H9 (cell line): ENCODE data around the gene COL27A1. TPM values are rescaled to one million over a fixed set of nuclear protein-coding genes. Genes with fewer than 3 reads are reported as not detected.

Source experiments
- DNase-seq: peaks from one replicate; pipeline ENCODE4 v3.0.0-alpha.2; 2017
- H2AFZ ChIP-seq: one replicate; pipeline ENCODE4 v1.6.1; 2013; ENCODE audit warnings: mild to moderate bottlenecking, low read length, control low read depth, moderate library complexity
- H2AK5ac ChIP-seq: 2 replicates; pipeline ENCODE4 v1.6.1; 2013; ENCODE audit warnings: low read length, control low read depth, mixed read lengths; ENCODE audit not compliant: insufficient read length
- H2BK120ac ChIP-seq: one replicate; pipeline ENCODE4 v1.6.1; 2013; ENCODE audit warnings: low read depth, mild to moderate bottlenecking, low read length, control low read depth, inconsistent platforms; ENCODE audit not compliant: poor library complexity, severe bottlenecking
- H2BK12ac ChIP-seq: 2 replicates; pipeline ENCODE4 v1.6.1; 2013; ENCODE audit warnings: low read length, control low read depth, mixed read lengths, low read depth; ENCODE audit not compliant: insufficient read length
- H2BK15ac ChIP-seq: 2 replicates; pipeline ENCODE4 v1.6.1; 2013; ENCODE audit warnings: low read depth, low read length, control low read depth
- H2BK20ac ChIP-seq: one replicate; pipeline ENCODE4 v1.6.1; 2013; ENCODE audit warnings: low read depth, mild to moderate bottlenecking, low read length, control low read depth, inconsistent platforms; ENCODE audit not compliant: poor library complexity, severe bottlenecking
- H2BK5ac ChIP-seq: 2 replicates; pipeline ENCODE4 v1.6.1; 2013; ENCODE audit warnings: low read length, control low read depth, mixed read lengths; ENCODE audit not compliant: insufficient read length
- H3K14ac ChIP-seq: 2 replicates; pipeline ENCODE4 v1.6.1; 2013; ENCODE audit warnings: low read length, control low read depth; ENCODE audit not compliant: insufficient read depth
- H3K18ac ChIP-seq: 2 replicates; pipeline ENCODE4 v1.6.1; 2013; ENCODE audit warnings: low read depth, mild to moderate bottlenecking, mixed read lengths, low read length, control low read depth; ENCODE audit not compliant: insufficient read length
- H3K23ac ChIP-seq: 2 replicates; pipeline ENCODE4 v1.6.1; 2013; ENCODE audit warnings: low read length, control low read depth, mixed read lengths, low read depth; ENCODE audit not compliant: insufficient read length
- H3K23me2 ChIP-seq: 2 replicates; pipeline ENCODE4 v1.6.1; 2013; ENCODE audit warnings: low read depth, mild to moderate bottlenecking, mixed read lengths, low read length, control low read depth; ENCODE audit not compliant: insufficient read length, poor library complexity, severe bottlenecking
- H3K27ac ChIP-seq: 2 replicates; pipeline ENCODE4 v1.5.1; 2013; ENCODE audit warnings: low read length, control low read depth, mixed read lengths, low read depth; ENCODE audit not compliant: insufficient read length
- H3K27me3 ChIP-seq: 2 replicates; pipeline ENCODE4 v1.6.1; 2013; ENCODE audit warnings: low read length, control low read depth, inconsistent platforms; ENCODE audit not compliant: insufficient read depth
- H3K4ac ChIP-seq: 2 replicates; pipeline ENCODE4 v1.6.1; 2013; ENCODE audit warnings: low read depth, mild to moderate bottlenecking, control low read depth, inconsistent platforms, low read length, moderate library complexity
- H3K4me1 ChIP-seq: 2 replicates; pipeline ENCODE4 v1.6.1; 2013; ENCODE audit warnings: low read length, control low read depth, inconsistent platforms; ENCODE audit not compliant: insufficient read depth
- H3K4me2 ChIP-seq: 2 replicates; pipeline ENCODE4 v1.6.1; 2013; ENCODE audit warnings: low read length, control low read depth, mixed read lengths; ENCODE audit not compliant: insufficient read length, insufficient read depth
- H3K56ac ChIP-seq: 2 replicates; pipeline ENCODE4 v1.6.1; 2013; ENCODE audit warnings: low read depth, mild to moderate bottlenecking, mixed read lengths, low read length, control low read depth; ENCODE audit not compliant: insufficient read length
- H3K79me1 ChIP-seq: 2 replicates; pipeline ENCODE4 v1.6.1; 2013; ENCODE audit warnings: low read depth, mild to moderate bottlenecking, moderate library complexity, low read length, control low read depth, inconsistent platforms; ENCODE audit not compliant: insufficient read depth, poor library complexity, severe bottlenecking
- H3K79me2 ChIP-seq: 2 replicates; pipeline ENCODE4 v1.6.1; 2013; ENCODE audit warnings: low read length, control low read depth, inconsistent platforms; ENCODE audit not compliant: insufficient read depth
- H3K9ac ChIP-seq: 2 replicates; pipeline ENCODE4 v1.6.1; 2013; ENCODE audit warnings: low read length, control low read depth, mixed read lengths; ENCODE audit not compliant: insufficient read length; ENCODE audit errors: extremely low read depth
- H3K9me3 ChIP-seq: one replicate; pipeline ENCODE4 v1.6.1; 2013; ENCODE audit warnings: low read depth, low read length, inconsistent platforms; ENCODE audit not compliant: control insufficient read depth
- H3T11ph ChIP-seq: one replicate; pipeline ENCODE4 v1.6.1; 2013; ENCODE audit warnings: mild to moderate bottlenecking, low read length, control low read depth, inconsistent platforms
- H4K20me1 ChIP-seq: one replicate; pipeline ENCODE4 v1.6.1; 2013; ENCODE audit not compliant: control insufficient read depth, insufficient read length, insufficient read depth
- H4K5ac ChIP-seq: 2 replicates; pipeline ENCODE4 v1.6.1; 2013; ENCODE audit warnings: low read depth, mild to moderate bottlenecking, mixed read lengths, low read length, control low read depth; ENCODE audit not compliant: insufficient read length
- H4K8ac ChIP-seq: replicated peaks from 2 replicates; pipeline ENCODE4 v1.6.1; 2013; ENCODE audit warnings: low read length, control low read depth, mixed read lengths, low read depth; ENCODE audit not compliant: insufficient read length
- H4K91ac ChIP-seq: 2 replicates; pipeline ENCODE4 v1.6.1; 2013; ENCODE audit warnings: low read depth, mild to moderate bottlenecking, moderate library complexity, mixed read lengths, low read length, control low read depth; ENCODE audit not compliant: insufficient read length
- H3K27ac Mint-ChIP-seq, 3 experiments: 2 replicates in 2 of 3; 3 replicates in 1 of 3; pipeline ENCODE4 v1.8.0; 2020 to 2021; ENCODE audit warnings: mixed read lengths in 3 of 3, mild to moderate bottlenecking in 1 of 3, moderate library complexity in 1 of 3
- H3K27me3 Mint-ChIP-seq: 2 replicates; pipeline ENCODE4 v1.8.0; 2021; ENCODE audit warnings: low read depth, mild to moderate bottlenecking, moderate library complexity, mixed read lengths
- H3K36me3 Mint-ChIP-seq, 3 experiments: 2 replicates in 2 of 3; 3 replicates in 1 of 3; pipeline ENCODE4 v1.8.0; 2020 to 2021; ENCODE audit warnings: low read depth in 3 of 3, mixed read lengths in 3 of 3; ENCODE audit not compliant: insufficient read depth in 1 of 3
- H3K4me1 Mint-ChIP-seq, 2 experiments: 2 replicates each; pipeline ENCODE4 v1.8.0; 2020; ENCODE audit warnings: mixed read lengths in 2 of 2
- H3K4me3 Mint-ChIP-seq, 2 experiments: 2 replicates in 1 of 2; 3 replicates in 1 of 2; pipeline ENCODE4 v1.8.0; 2020 to 2021; ENCODE audit warnings: mild to moderate bottlenecking in 2 of 2, mixed read lengths in 2 of 2, moderate library complexity in 1 of 2
- H3K9me3 Mint-ChIP-seq, 2 experiments: 2 replicates in 1 of 2; 3 replicates in 1 of 2; pipeline ENCODE4 v1.8.0; 2020; ENCODE audit warnings: mild to moderate bottlenecking in 2 of 2, mixed read lengths in 2 of 2, moderate library complexity in 1 of 2
- WGBS: extraction: QIAGEN DNeasy Blood & Tissue Kit; methylation state at CpG from one replicate; pipeline ENCODE4 v1.1.7; 2013; ENCODE audit warnings: missing lambda C conversion rate, low lambda C conversion rate, mixed read lengths; ENCODE audit not compliant: insufficient read length; ENCODE audit errors: extremely low coverage; 5-methylcytosine and 5-hydroxymethylcytosine counted together
- total RNA-seq: library from RNA; stranded (reverse); gene quantifications from 2 replicates; pipeline ENCODE4 v1.2.1, GENCODE V29; 2021
- TF ChIP-seq, protein P1 (sequence below): fragments of 200-600 bp; sonication (generic); conservative IDR thresholded peaks from 3 replicates; pipeline ENCODE4 v1.8.0; 2021; ENCODE audit warnings: antibody characterized with exemption, mild to moderate bottlenecking

The COL27A1 gene
- total RNA-seq, 1 experiment from 2014 or later = 17.9 TPM

DNA sequence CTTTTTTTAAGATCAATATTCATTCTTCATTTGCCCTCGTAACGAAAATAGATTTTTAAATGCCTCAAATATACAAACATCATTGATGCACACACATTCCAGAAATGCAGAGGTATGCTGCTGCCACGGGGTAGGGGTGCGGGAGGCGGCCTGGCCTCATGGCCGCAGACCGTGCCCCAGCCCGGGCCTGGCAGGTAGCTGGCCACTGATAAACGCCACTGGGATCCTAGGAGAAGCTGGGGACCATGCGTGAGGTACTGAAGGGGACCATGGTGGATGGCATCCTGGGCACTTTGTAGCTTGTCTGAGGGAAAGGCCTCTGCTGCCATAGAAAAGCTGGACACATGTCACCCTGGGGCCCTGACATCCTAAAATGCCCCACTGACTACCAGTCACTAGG lies 180.8 kb downstream of the COL27A1 start:
- no peak overlapping the region for H3K18ac ChIP-seq
- H4K91ac ChIP-seq = no peak overlapping the region
- no peak overlapping the region for H3K14ac ChIP-seq
- H3K23ac ChIP-seq = no peak overlapping the region
- no peaks in the 10 kb centered on the region for H3K79me1 ChIP-seq
- H3K4me1 ChIP-seq = no peaks in the 10 kb centered on the region
- H2BK120ac ChIP-seq = no peak overlapping the region
- TF ChIP-seq, protein P1, sequence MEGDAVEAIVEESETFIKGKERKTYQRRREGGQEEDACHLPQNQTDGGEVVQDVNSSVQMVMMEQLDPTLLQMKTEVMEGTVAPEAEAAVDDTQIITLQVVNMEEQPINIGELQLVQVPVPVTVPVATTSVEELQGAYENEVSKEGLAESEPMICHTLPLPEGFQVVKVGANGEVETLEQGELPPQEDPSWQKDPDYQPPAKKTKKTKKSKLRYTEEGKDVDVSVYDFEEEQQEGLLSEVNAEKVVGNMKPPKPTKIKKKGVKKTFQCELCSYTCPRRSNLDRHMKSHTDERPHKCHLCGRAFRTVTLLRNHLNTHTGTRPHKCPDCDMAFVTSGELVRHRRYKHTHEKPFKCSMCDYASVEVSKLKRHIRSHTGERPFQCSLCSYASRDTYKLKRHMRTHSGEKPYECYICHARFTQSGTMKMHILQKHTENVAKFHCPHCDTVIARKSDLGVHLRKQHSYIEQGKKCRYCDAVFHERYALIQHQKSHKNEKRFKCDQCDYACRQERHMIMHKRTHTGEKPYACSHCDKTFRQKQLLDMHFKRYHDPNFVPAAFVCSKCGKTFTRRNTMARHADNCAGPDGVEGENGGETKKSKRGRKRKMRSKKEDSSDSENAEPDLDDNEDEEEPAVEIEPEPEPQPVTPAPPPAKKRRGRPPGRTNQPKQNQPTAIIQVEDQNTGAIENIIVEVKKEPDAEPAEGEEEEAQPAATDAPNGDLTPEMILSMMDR = no peak
- no peak overlapping the region for H3K9ac ChIP-seq
- H3K23me2 ChIP-seq = no peaks in the 10 kb centered on the region
- DNase-seq = no peak
- H2AK5ac ChIP-seq = no peak overlapping the region
- peaks cover 2% of the 10 kb centered on the region for H3K27me3 Mint-ChIP-seq
- no peak overlapping the region for H3T11ph ChIP-seq
- no peak overlapping the region for H2BK20ac ChIP-seq
- no peaks in the 10 kb centered on the region for H3K27me3 ChIP-seq
- no peak overlapping the region for H2BK12ac ChIP-seq
- H3K36me3 Mint-ChIP-seq = peaks cover 32 to 48% (median 43%) of the 10 kb centered on the region in 3 experiments
- H4K8ac ChIP-seq = no peak overlapping the region
- WGBS = no CpG with 5 or more reads among the region's 10 CpGs
- no peak overlapping the region for H2AFZ ChIP-seq
- no peak overlapping the region for H2BK5ac ChIP-seq
- H3K4ac ChIP-seq = no peak overlapping the region
- H3K9me3 ChIP-seq = no peaks in the 10 kb centered on the region
- H4K20me1 ChIP-seq = no peaks in the 10 kb centered on the region
- H3K4me1 Mint-ChIP-seq = 0 out of 4 replicates have a peak, but pooled peaks cover 0 to 2% of the 10 kb centered on the region in 2 experiments
- no peak overlapping the region for H2BK15ac ChIP-seq
- H4K5ac ChIP-seq = no peak overlapping the region
- H3K9me3 Mint-ChIP-seq = no peaks in the 10 kb centered on the region; a peak in 1 of 5 replicates
- H3K27ac Mint-ChIP-seq = no peak overlapping the region; a peak in 1 of 7 replicates
- no peak overlapping the region for H3K4me3 Mint-ChIP-seq
- H3K4me2 ChIP-seq = no peak overlapping the region
- no peak overlapping the region for H3K56ac ChIP-seq
- no peak overlapping the region for H3K27ac ChIP-seq
- H3K79me2 ChIP-seq = no peaks in the 10 kb centered on the region
